Hematopoietic multipotent progenitor cell treated with erythropoietin and hydrocortisone succinate and interleukin-3 and kit ligand, for 4 days (in vitro differentiated cells): Measurements from ENCODE around the gene ENPEP.
"Not testable (repeated sequence)": the region's sequence is repeated elsewhere in the genome, so short reads cannot be mapped to it uniquely, and the experiment has no call there.

Experiments
- DNase-seq: peaks from one replicate; pipeline ENCODE4 v3.0.0-alpha.2; 2015

ENPEP gene

GRCh38 chr4:110527156-110527555 is 51.2 kb downstream of the ENPEP start:
- DNase-seq, result no peak

- no peak for DNase-seq
Measured at GRCh38 chr4:110532901-110533589, 57.1 kb downstream of the ENPEP start.

- DNase-seq, result no peak
Measured at GRCh38 chr4:110533590-110533910, 57.6 kb downstream of the ENPEP start.

GRCh38 chr4:110533940-110534339 is 58.0 kb downstream of the ENPEP start:
- DNase-seq, result no peak

GRCh38 chr4:110540581-110540980 is 64.6 kb downstream of the ENPEP start:
- DNase-seq, result no peak

- no peak for DNase-seq
Measured at GRCh38 chr4:110540982-110541451, 65.1 kb downstream of the ENPEP start.

GRCh38 chr4:110543577-110543976 is 67.6 kb downstream of the ENPEP start:
- DNase-seq, result no peak

GRCh38 chr4:110544594-110544993 is 68.6 kb downstream of the ENPEP start:
- DNase-seq, result no peak

GRCh38 chr4:110550260-110550659 is 74.3 kb downstream of the ENPEP start:
- DNase-seq, result no peak

GRCh38 chr4:110553197-110553596 is 77.2 kb downstream of the ENPEP start:
- no peak for DNase-seq

- no peak for DNase-seq
Measured at GRCh38 chr4:110567214-110567613, 91.3 kb downstream of the ENPEP start.

- not testable (repeated sequence) for DNase-seq
Measured at GRCh38 chr4:110576696-110577095, 100.7 kb downstream of the ENPEP start.

- DNase-seq, result peak; percentile 66
Measured at GRCh38 chr4:110586131-110586850, 110.3 kb downstream of the ENPEP start.

GRCh38 chr4:110587666-110588285 is 111.8 kb downstream of the ENPEP start:
- no peak for DNase-seq

- DNase-seq, result peak; percentile 13
Measured at GRCh38 chr4:110589297-110589696, 113.3 kb downstream of the ENPEP start.

- DNase-seq, result no peak
Measured at GRCh38 chr4:110595583-110595982, 119.6 kb downstream of the ENPEP start.

- DNase-seq, result no peak
Measured at GRCh38 chr4:110596431-110596830, 120.5 kb downstream of the ENPEP start.

GRCh38 chr4:110597582-110597981 is 121.6 kb downstream of the ENPEP start:
- DNase-seq, result no peak

GRCh38 chr4:110602061-110602460 is 126.1 kb downstream of the ENPEP start:
- DNase-seq, result no peak

- DNase-seq, result no peak
Measured at GRCh38 chr4:110605077-110605476, 129.1 kb downstream of the ENPEP start.

GRCh38 chr4:110609044-110609750 is 133.2 kb downstream of the ENPEP start:
- DNase-seq, result no peak

- DNase-seq, result no peak
Measured at GRCh38 chr4:110610620-110610939, 134.6 kb downstream of the ENPEP start.

- DNase-seq, result no peak
Measured at GRCh38 chr4:110610940-110611831, 135.2 kb downstream of the ENPEP start.
